GM18868 (cell line): ENCODE measurements around the gene EPB41L4A.
A peak's percentile ranks its signal among the peaks of the same experiment; 100 is the strongest.

Experiments
- ATAC-seq: cut with Tn5 transposase; IDR thresholded peaks from one replicate; pipeline ENCODE4 v1.9.1; 2021; ENCODE audit warnings: mild to moderate bottlenecking, moderate library complexity; ENCODE audit not compliant: unreplicated experiment

The EPB41L4A gene

DNA sequence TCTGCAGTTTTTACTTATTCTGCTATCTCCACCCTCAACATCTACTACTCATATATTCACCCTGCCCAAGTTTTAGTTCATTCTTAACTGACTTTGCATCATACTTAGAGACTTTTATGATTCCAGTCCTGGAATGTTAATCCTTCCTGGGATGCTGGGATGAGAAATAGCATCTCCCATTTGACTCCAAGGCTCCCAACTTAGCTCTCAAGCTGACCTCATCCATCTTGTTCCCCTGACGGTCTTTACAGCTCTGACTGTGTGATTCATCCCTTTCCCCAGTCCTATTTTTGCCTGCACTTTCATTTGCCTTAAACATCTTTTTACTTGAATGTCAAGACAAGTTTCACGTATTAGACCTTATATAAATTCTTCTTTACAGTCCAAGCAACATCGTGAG, 297.8 kb downstream of the EPB41L4A start:
- no peak for ATAC-seq

DNA sequence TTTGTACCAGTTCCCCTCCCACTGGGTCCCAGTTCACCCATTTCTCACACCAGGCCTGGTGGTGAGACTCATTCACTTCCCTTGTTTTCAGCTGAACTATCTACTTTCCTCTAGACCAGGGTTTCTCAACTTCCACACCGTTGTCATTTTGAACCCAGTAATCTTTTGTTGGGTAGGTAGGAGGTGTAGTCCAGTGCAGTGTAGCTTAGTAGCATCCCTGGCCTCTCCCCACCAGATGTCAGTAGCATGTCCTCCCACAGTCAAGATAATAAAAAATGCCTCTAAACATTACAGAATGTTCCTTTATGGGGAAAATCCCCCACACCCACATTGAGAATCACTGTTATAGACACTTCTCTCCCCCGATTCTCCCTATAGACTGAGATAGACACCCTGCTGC, 299.1 kb downstream of the EPB41L4A start:
- peak; percentile 14 for ATAC-seq

DNA sequence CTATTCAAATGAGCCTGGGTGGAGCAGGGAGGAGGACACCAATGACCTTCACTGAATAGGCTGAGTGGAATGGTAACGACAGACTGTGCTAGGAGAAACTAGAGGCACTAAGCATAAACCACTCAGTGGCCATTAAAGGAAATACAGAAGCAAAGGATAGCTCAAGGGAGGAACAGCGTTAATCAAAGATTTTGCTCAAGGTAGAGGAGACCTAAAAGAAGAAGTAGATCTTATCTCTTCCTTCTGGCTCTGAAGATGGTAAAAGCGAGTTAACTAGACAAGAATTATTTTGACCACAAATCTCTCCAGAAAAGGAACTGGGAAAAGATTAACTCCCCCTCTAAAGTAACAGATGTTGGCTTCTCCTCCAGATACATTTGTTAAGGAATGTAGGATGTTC, 299.6 kb downstream of the EPB41L4A start:
- ATAC-seq = peak; percentile 47

DNA sequence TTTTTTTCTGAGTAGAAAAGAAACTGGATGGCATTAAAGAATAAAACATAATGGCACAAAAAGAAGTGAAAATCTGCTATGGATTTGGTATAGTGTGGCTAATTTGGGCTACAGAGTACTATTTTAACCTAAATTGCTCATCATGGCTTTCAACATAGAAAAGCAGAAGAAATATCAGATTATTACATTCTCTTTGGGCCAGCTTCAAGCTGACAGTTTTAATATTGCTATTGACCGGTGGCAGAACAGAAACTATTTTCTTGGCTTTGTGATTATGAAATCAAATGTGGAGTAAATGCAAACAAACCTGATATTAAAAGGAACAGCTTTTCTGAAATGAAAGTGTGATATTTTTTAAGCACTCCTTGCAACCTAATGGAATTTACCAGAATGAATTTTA, 301.5 kb downstream of the EPB41L4A start:
- no peak for ATAC-seq

DNA sequence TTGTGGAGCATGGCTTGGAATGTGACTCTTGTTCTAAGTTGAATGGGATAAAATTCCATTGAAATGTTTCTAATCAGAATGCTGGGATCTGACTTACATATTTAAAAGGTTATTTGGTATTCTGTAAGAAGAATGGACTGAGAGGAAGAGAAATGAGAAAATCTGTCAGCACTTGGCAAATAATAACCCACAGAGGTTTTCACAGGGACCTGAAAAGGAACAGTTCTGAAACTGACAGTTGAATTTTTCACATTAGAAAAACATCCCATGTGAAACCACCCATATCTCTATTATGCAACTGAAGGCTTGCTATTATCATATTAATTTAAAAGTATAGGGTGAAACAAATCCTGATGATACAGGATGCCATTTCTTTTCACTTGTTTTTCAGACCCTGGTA, 302.7 kb downstream of the EPB41L4A start:
- ATAC-seq = peak; percentile 74

DNA sequence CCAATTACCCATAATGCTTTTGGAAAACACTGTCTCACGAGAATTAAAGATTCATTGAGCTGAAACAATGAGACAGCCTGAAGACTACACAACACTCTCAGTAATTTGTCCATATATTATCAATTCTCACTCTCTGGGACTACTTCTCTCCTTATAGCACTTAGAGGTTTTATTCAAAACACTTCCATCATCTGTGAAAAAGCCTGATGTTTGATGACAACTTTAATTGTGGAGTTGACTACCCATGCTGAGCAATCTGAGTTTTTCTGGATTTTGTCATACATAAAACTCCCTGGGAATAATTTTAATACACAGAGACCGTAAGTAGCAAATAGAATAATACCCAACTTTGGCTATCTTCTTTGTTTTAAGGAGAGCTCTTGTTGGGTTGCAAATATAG, 305.5 kb downstream of the EPB41L4A start:
- ATAC-seq = no peak
